Activated naive CD4-positive, alpha-beta T cell treated with anti-CD3 and anti-CD28 coated beads, Interleukin-2, amount 50 U/mL, for 24 hours (primary cell): ENCODE measurements around the gene DTNB.
"Not testable (repeated sequence)": the region's sequence is repeated elsewhere in the genome, so short reads cannot be mapped to it uniquely, and the experiment has no call there.

Source experiments
- H3K27ac Mint-ChIP-seq: one replicate; pipeline ENCODE4 v1.8.0; 2021; ENCODE audit warnings: mild to moderate bottlenecking, mixed read lengths
- H3K27me3 Mint-ChIP-seq: one replicate; pipeline ENCODE4 v1.8.0; 2021; ENCODE audit warnings: mixed read lengths
- H3K36me3 Mint-ChIP-seq: one replicate; pipeline ENCODE4 v1.8.0; 2021; ENCODE audit warnings: mixed read lengths
- H3K4me1 Mint-ChIP-seq: one replicate; pipeline ENCODE4 v1.8.0; 2021; ENCODE audit warnings: mixed read lengths
- H3K4me3 Mint-ChIP-seq: one replicate; pipeline ENCODE4 v1.8.0; 2021; ENCODE audit warnings: mild to moderate bottlenecking, mixed read lengths
- H3K9me3 Mint-ChIP-seq: one replicate; pipeline ENCODE4 v1.8.0; 2021; ENCODE audit warnings: mixed read lengths

DTNB gene

GRCh38 chr2:25534455-25534854, 138.9 kb downstream of the DTNB start:
- no peaks in the 10 kb centered on the region for H3K9me3 Mint-ChIP-seq
- H3K27me3 Mint-ChIP-seq, result no peaks in the 10 kb centered on the region
- peaks cover 2% of the 10 kb centered on the region for H3K36me3 Mint-ChIP-seq
- H3K4me1 Mint-ChIP-seq, result peaks cover 6% of the 10 kb centered on the region
- H3K27ac Mint-ChIP-seq, result no peak overlapping the region
- no peak overlapping the region for H3K4me3 Mint-ChIP-seq

- H3K27me3 Mint-ChIP-seq, H3K36me3 Mint-ChIP-seq, H3K4me3 Mint-ChIP-seq, H3K4me1 Mint-ChIP-seq, H3K9me3 Mint-ChIP-seq: not testable (repeated sequence)
- peak overlapping the region; percentile 4 for H3K27ac Mint-ChIP-seq
These were observed 139.6 kb downstream of the DTNB start for GRCh38 chr2:25533771-25534170.

GRCh38 chr2:25532521-25532920, 140.9 kb downstream of the DTNB start:
- Mint-ChIP-seq H3K4me3 (no peak overlapping the region), H3K4me1 (peaks cover 6% of the 10 kb centered on the region), H3K27ac (no peak overlapping the region), H3K9me3 (no peaks in the 10 kb centered on the region), H3K36me3 (peaks cover 4% of the 10 kb centered on the region), H3K27me3 (no peaks in the 10 kb centered on the region)

- no peak overlapping the region for H3K4me3 Mint-ChIP-seq
- H3K4me1 Mint-ChIP-seq, result peaks cover 6% of the 10 kb centered on the region
- no peaks in the 10 kb centered on the region for H3K27me3 Mint-ChIP-seq
- H3K9me3 Mint-ChIP-seq, result no peaks in the 10 kb centered on the region
- H3K36me3 Mint-ChIP-seq, result peaks cover 4% of the 10 kb centered on the region
- H3K27ac Mint-ChIP-seq, result no peak overlapping the region
These were observed 144.3 kb downstream of the DTNB start for GRCh38 chr2:25529034-25529433.

- H3K27me3 Mint-ChIP-seq, result no peaks in the 10 kb centered on the region
- H3K27ac Mint-ChIP-seq, result no peak overlapping the region
- H3K4me1 Mint-ChIP-seq, result peaks cover 6% of the 10 kb centered on the region
- H3K9me3 Mint-ChIP-seq, result no peaks in the 10 kb centered on the region
- no peak overlapping the region for H3K4me3 Mint-ChIP-seq
- H3K36me3 Mint-ChIP-seq, result peaks cover 4% of the 10 kb centered on the region
These were observed 145.2 kb downstream of the DTNB start for GRCh38 chr2:25528173-25528572.

GRCh38 chr2:25524507-25524906, 148.9 kb downstream of the DTNB start:
- Mint-ChIP-seq H3K9me3 (no peaks in the 10 kb centered on the region), H3K36me3 (peaks cover 5% of the 10 kb centered on the region), H3K27ac (no peak overlapping the region), H3K27me3 (no peaks in the 10 kb centered on the region), H3K4me1 (peaks cover 8% of the 10 kb centered on the region), H3K4me3 (no peak overlapping the region)

GRCh38 chr2:25523060-25523459, 150.3 kb downstream of the DTNB start:
- H3K4me1 Mint-ChIP-seq, result peaks cover 8% of the 10 kb centered on the region
- H3K4me3 Mint-ChIP-seq, result no peak overlapping the region
- peaks cover 5% of the 10 kb centered on the region for H3K36me3 Mint-ChIP-seq
- no peaks in the 10 kb centered on the region for H3K9me3 Mint-ChIP-seq
- H3K27ac Mint-ChIP-seq, result no peak overlapping the region
- no peaks in the 10 kb centered on the region for H3K27me3 Mint-ChIP-seq

GRCh38 chr2:25521665-25522387, 151.6 kb downstream of the DTNB start:
- Mint-ChIP-seq H3K27ac (peak overlapping the region; percentile 31), H3K4me1 (peaks cover 8% of the 10 kb centered on the region), H3K9me3 (no peaks in the 10 kb centered on the region), H3K4me3 (peak overlapping the region; percentile 6), H3K36me3 (peaks cover 2% of the 10 kb centered on the region), H3K27me3 (no peaks in the 10 kb centered on the region)

- no peak overlapping the region for H3K4me3 Mint-ChIP-seq
- peaks cover 2% of the 10 kb centered on the region for H3K36me3 Mint-ChIP-seq
- peaks cover 8% of the 10 kb centered on the region for H3K4me1 Mint-ChIP-seq
- H3K27ac Mint-ChIP-seq, result no peak overlapping the region
- H3K9me3 Mint-ChIP-seq, result no peaks in the 10 kb centered on the region
- H3K27me3 Mint-ChIP-seq, result no peaks in the 10 kb centered on the region
These were observed 152.3 kb downstream of the DTNB start for GRCh38 chr2:25521126-25521525.

GRCh38 chr2:25517701-25518100, 155.7 kb downstream of the DTNB start:
- Mint-ChIP-seq H3K27ac (no peak overlapping the region), H3K36me3 (peaks cover 7% of the 10 kb centered on the region), H3K4me1 (peaks cover 20% of the 10 kb centered on the region), H3K4me3 (no peak overlapping the region), H3K27me3 (no peaks in the 10 kb centered on the region), H3K9me3 (no peaks in the 10 kb centered on the region)

- H3K4me3 Mint-ChIP-seq, result no peak overlapping the region
- no peaks in the 10 kb centered on the region for H3K27me3 Mint-ChIP-seq
- peaks cover 15% of the 10 kb centered on the region for H3K4me1 Mint-ChIP-seq
- peaks cover 8% of the 10 kb centered on the region for H3K36me3 Mint-ChIP-seq
- H3K27ac Mint-ChIP-seq, result peak overlapping the region; percentile 52
- no peaks in the 10 kb centered on the region for H3K9me3 Mint-ChIP-seq
These were observed 159.2 kb downstream of the DTNB start for GRCh38 chr2:25514043-25514637.

GRCh38 chr2:25512707-25513106, 160.7 kb downstream of the DTNB start:
- Mint-ChIP-seq H3K27me3 (no peaks in the 10 kb centered on the region), H3K36me3 (peaks cover 8% of the 10 kb centered on the region), H3K4me1 (peaks cover 15% of the 10 kb centered on the region), H3K4me3 (no peak overlapping the region), H3K27ac (peak overlapping the region; percentile 57), H3K9me3 (no peaks in the 10 kb centered on the region)

GRCh38 chr2:25506226-25506625, 167.2 kb downstream of the DTNB start:
- H3K27me3 Mint-ChIP-seq, result no peaks in the 10 kb centered on the region
- H3K4me3 Mint-ChIP-seq, result no peak overlapping the region
- no peaks in the 10 kb centered on the region for H3K4me1 Mint-ChIP-seq
- H3K36me3 Mint-ChIP-seq, result peaks cover 3% of the 10 kb centered on the region
- no peak overlapping the region for H3K27ac Mint-ChIP-seq
- H3K9me3 Mint-ChIP-seq, result no peaks in the 10 kb centered on the region

GRCh38 chr2:25505622-25506021, 167.8 kb downstream of the DTNB start:
- Mint-ChIP-seq H3K4me1 (no peaks in the 10 kb centered on the region), H3K36me3 (peaks cover 3% of the 10 kb centered on the region), H3K4me3 (no peak overlapping the region), H3K27me3 (no peaks in the 10 kb centered on the region), H3K27ac (peak overlapping the region; percentile 61), H3K9me3 (no peaks in the 10 kb centered on the region)

GRCh38 chr2:25505182-25505581, 168.2 kb downstream of the DTNB start:
- no peaks in the 10 kb centered on the region for H3K4me1 Mint-ChIP-seq
- no peak overlapping the region for H3K4me3 Mint-ChIP-seq
- H3K27ac Mint-ChIP-seq, result no peak overlapping the region
- H3K9me3 Mint-ChIP-seq, result no peaks in the 10 kb centered on the region
- no peaks in the 10 kb centered on the region for H3K27me3 Mint-ChIP-seq
- peaks cover 3% of the 10 kb centered on the region for H3K36me3 Mint-ChIP-seq

GRCh38 chr2:25504266-25504665, 169.1 kb downstream of the DTNB start:
- Mint-ChIP-seq H3K4me3 (no peak overlapping the region), H3K27ac (no peak overlapping the region), H3K27me3 (no peaks in the 10 kb centered on the region), H3K36me3 (peaks cover 3% of the 10 kb centered on the region), H3K9me3 (no peaks in the 10 kb centered on the region), H3K4me1 (no peaks in the 10 kb centered on the region)

- Mint-ChIP-seq H3K9me3 (no peaks in the 10 kb centered on the region), H3K4me3 (no peak overlapping the region), H3K36me3 (no peaks in the 10 kb centered on the region), H3K27me3 (no peaks in the 10 kb centered on the region), H3K27ac (no peak overlapping the region), H3K4me1 (no peaks in the 10 kb centered on the region)
These were observed 174.2 kb downstream of the DTNB start for GRCh38 chr2:25499157-25499556.
